Coronary artery (tissue), 2 donors: Measurements from ENCODE around the gene CCN5.

ENCODE experiments used
- DNase-seq: peaks from one replicate; pipeline ENCODE4 v3.0.0-alpha.2; 2017; ENCODE audit warnings: low spot score
- H3K27ac ChIP-seq, 2 donors: fragments of 200-600 bp; sonication (generic); one replicate each; pipeline ENCODE4 v1.5.1; 2016 to 2019
- H3K4me3 ChIP-seq: fragments of 200-600 bp; sonication (generic); 2 replicates; pipeline ENCODE4 v1.5.1; 2016; ENCODE audit warnings: mild to moderate bottlenecking, moderate library complexity
- CTCF ChIP-seq: fragments of 200-600 bp; sonication (generic); IDR thresholded peaks from one replicate; pipeline ENCODE4 v1.5.1; 2019; ENCODE audit warnings: antibody characterized with exemption

Gene CCN5

GRCh38 chr20:44709380-44709779 is 5.8 kb upstream of the CCN5 start:
- Histone ChIP-seq H3K27ac (peak overlapping the region in 1 of 2 donors; percentile 38), H3K4me3 (no peak overlapping the region)
- TF ChIP-seq CTCF: no peak
- DNase-seq: no peak

DNA sequence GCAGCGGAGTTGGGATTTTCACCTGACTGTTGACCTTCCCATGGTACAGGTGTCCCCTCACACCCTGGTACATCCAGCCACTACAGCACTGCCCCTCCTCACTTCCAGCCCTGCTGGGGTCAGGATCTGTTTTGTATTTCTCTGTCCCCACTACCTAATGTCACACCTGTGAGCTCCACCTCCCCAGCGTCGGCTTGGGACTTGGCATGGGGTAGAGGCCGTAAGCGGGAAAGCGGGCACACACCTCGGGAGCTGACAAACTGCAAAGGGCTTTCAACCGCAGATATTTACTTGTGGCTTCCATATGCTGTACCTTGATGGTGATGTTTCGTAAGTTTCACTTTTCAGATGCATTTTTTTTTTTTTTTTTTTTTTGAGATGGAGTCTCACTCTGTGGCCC is 5.4 kb upstream of the CCN5 start:
- Histone ChIP-seq H3K4me3 (no peak overlapping the region), H3K27ac (peak overlapping the region in 1 of 2 donors; percentile 38)
- TF ChIP-seq CTCF: no peak
- DNase-seq: no peak

DNA sequence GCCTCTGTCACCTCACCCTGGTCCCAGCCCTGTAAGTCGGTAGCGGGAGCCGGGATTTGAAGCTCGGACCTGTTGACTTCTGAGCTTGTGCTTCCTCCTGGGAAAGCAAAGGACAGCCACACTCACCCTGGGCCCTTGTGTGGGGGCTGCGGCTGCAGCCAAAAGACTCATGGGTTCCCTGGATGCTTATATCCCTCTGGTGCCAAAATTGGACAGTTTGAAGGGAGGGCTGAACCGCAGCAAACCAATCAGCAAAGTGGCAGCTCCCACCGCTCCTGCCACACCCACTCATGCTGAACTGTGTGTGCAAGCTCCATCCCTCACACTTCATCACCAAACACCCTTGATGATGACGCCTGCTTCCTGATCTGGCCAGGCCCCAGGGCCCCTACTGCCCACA is 3.9 kb upstream of the CCN5 start:
- no peak for TF ChIP-seq CTCF
- no peak for DNase-seq
- Histone ChIP-seq H3K27ac (peak overlapping the region; percentile 81 to 97), H3K4me3 (no peak overlapping the region)

GRCh38 chr20:44714102-44714700 is 968 bp upstream of the CCN5 start:
- no peak for TF ChIP-seq CTCF
- DNase-seq: peak; percentile 95
- H3K27ac ChIP-seq: peak overlapping the region; percentile 96 to 97
- peak overlapping the region; percentile 68 for H3K4me3 ChIP-seq

DNA sequence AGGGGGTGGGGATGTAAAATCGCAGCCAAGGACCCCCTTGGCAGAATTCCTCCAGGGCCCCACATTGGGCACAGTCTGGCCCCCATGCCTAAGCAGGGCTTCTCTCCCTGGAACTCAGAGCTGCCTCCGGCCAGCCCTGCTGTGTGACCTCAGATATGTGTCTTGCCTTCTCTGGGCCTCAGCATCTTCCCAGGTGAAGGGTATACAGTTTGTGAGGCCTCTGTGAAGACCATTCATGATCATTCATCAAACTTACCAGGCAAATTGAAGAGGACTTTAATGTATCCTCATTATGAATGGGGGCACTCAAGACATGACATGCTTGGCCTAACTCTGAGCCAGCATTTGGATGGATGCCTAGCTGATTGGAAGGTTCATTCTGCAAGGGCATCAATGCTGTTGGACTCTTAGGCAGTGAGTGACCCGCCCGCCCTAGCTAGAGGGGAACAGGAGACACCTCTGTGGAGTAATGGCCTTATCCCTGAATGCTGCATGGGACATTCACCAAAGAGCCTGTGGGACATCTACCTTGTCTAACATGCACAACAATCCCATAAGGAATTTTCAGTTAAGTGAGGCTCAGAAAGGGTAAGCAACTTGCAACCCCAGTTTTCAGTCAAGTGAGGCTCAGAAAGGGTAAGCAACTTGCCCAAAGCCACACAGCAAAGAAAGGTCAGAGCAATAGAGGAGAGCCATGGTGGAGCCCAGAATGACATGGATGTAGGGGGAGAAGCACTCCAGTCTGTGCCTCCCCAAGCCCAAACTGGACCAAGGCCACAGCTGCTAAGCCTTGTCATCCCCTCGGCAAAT is 535 bp downstream of the CCN5 start:
- Histone ChIP-seq H3K27ac (peak overlapping the region; percentile 96 to 97), H3K4me3 (peak overlapping the region; percentile 68)
- TF ChIP-seq CTCF: no peak
- no peak for DNase-seq

- Histone ChIP-seq H3K4me3 (peak overlapping the region; percentile 68), H3K27ac (peak overlapping the region; percentile 96 to 97)
- peak; percentile 74 for DNase-seq
- no peak for TF ChIP-seq CTCF
Observed at GRCh38 chr20:44716309-44717106, 1.3 kb downstream of the CCN5 start.
